ENCODE measurements around the gene CLDN6.

- TF ChIP-seq TP53 (CRISPR knock-in tag; conservative IDR thresholded peaks at IDR 0.05) (no peak), CTCF (CRISPR knock-in tag; IDR thresholded peaks at IDR 0.05) (no peak), ZBED4 (CRISPR knock-in tag; IDR thresholded peaks at IDR 0.05; ENCODE audit: borderline replicate concordance) (no peak), NFYB (CRISPR knock-in tag; IDR thresholded peaks at IDR 0.05) (no peak), NFIB (CRISPR knock-in tag; IDR thresholded peaks at IDR 0.05; ENCODE audit: borderline replicate concordance) (no peak), CSRNP2 (CRISPR knock-in tag; conservative IDR thresholded peaks at IDR 0.05; ENCODE audit: low read depth) (no peak), GPN1 (CRISPR knock-in tag; IDR thresholded peaks at IDR 0.05; ENCODE audit: borderline replicate concordance) (no peak), EZH2 (conservative IDR thresholded peaks at IDR 0.05; ENCODE audit: low read depth, low read length) (no peak), ZFP1 (CRISPR knock-in tag; IDR thresholded peaks at IDR 0.05) (no peak), CEBPG (CRISPR knock-in tag; IDR thresholded peaks at IDR 0.05) (no peak), FOXK1 (CRISPR knock-in tag; IDR thresholded peaks at IDR 0.05; ENCODE audit: borderline replicate concordance, low read depth) (no peak), KDM5A (IDR thresholded peaks at IDR 0.05; ENCODE audit: borderline replicate concordance, low read length) (no peak), MTA1 (CRISPR knock-in tag; IDR thresholded peaks at IDR 0.05; ENCODE audit: borderline replicate concordance) (no peak)
Observed at GRCh38 chr16:3059723-3060242, 41.8 kb upstream of the CLDN6 start.
